HG03025 (cell line): Measurements from ENCODE around the gene WNT10A.

ENCODE experiments used
- ATAC-seq: cut with Tn5 transposase; IDR thresholded peaks from one replicate; pipeline ENCODE4 v1.9.1; 2021; ENCODE audit warnings: mild to moderate bottlenecking, moderate library complexity; ENCODE audit not compliant: unreplicated experiment, low FRiP score

The WNT10A gene

DNA sequence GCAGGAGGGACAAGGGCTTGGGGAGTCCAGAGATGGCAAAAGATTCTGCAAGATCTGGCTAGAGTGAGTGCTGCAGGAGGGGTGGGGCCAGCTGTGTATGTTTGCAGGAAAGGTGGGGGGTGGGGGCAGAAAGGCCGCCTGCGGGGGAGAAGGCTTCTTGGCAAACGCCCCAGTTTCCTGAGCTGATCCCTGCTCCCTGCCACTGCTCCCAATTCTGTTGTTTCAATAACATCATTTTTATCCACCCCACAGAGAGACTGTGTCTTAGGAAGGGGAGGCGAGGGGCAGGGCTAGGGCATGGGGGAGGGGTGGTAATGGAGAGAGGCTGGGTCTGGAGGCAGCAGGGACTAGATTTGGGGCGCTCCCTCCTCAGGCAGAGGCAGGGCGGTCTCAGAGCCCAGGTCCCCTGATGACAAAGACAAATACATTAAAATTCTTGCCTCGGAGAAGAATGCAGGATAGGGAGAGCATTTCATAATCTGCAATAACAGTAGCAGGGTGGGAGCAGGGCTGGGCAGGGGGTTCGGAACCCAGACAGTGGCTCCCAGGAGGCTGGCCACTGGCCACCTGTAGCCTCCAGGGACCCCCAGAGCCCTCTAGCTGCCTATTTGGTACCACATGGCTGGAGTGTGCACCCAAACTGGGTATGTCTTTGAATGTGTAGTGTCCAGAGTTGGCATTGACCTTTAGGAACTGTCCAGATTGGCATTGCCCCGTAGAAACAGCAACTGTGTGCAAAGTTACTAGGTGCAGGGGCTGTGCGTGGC lies 23.1 kb upstream of the WNT10A start:
- ATAC-seq: no peak

DNA sequence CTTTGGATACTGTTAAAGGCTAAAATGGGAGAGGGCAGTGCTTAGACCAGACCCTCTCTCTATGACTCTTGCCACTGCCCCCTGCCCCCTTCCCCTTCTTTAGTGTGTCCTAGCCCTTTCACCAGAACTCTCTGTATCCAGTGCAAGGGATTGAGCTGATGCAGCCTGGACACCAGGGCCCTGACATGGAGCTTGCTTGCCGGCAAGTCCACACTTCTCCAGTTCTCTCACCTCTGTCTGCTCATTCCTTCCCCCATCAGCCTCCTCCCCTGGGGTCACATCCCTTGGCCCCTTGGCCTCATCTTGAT lies 22.6 kb upstream of the WNT10A start:
- ATAC-seq: no peak

DNA sequence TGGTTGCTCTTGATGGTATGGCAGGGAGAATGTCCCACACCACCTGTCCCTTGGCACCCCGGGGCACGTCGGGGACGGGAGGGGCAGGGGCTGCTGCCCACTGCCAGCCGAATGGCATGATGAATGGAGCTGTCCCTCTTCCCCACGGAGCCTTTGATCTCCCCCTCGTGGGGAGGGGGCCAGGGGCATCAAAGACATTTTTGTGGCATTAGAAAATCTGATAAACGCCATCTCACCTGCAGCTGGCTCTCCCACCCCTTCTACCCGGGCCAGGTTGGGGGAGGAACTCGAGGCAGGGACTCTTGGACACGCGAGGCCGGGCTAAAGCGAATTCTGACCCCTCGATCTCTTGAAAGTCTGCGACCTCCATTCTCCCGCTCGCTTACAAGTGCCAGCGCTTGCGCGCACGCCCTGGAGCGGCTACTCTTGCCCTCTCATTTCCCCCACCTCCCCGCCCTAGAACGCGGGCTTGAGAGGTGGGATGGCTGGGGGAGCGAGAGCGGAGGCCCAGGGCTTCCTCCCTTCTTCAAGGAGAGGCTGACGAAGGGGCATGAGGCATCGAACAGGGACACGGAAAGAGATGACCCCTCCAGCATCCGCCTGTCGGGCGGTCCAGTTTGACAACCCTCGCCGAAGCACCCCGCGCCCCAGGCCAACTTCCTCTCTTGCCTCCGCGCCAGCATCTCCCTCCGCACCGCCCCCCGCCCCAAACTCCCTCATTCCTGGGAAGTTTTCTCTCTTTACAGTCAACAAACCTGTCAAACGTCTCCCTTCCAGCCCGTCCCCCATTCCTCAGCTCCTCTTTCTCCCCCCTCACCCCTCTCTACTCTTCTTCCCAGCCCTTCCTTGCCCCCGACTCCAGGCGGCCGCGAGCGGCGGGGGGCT lies 21.7 kb upstream of the WNT10A start:
- no peak for ATAC-seq

DNA sequence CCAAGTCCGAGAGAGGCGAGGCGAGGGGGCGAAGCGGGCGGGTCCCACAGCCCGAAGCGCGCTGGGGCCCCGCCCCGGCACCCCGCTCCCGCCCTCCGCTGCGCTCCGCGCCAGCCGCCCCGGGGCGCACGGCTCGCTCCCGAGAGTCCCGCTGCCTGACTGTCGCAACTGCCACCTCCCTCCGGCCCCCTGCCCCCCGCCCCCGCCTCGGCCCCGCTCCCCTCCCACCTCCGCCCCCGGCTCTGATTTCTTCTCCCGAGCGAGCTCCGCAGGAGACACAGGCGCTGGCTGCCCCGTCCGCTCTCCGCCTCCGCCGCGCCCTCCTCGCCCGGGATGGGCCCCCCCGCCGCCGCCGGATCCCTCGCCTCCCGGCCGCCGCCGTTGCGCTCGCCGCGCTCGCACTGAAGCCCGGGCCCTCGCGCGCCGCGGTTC lies 21.1 kb upstream of the WNT10A start, which contains the start of gene WNT6:
TSS of gene WNT6 (plus strand) at position 250 of the 432 bp plus-strand sequence. CDS start 233 bp downstream, outside the sequence.
- ATAC-seq: no peak

DNA sequence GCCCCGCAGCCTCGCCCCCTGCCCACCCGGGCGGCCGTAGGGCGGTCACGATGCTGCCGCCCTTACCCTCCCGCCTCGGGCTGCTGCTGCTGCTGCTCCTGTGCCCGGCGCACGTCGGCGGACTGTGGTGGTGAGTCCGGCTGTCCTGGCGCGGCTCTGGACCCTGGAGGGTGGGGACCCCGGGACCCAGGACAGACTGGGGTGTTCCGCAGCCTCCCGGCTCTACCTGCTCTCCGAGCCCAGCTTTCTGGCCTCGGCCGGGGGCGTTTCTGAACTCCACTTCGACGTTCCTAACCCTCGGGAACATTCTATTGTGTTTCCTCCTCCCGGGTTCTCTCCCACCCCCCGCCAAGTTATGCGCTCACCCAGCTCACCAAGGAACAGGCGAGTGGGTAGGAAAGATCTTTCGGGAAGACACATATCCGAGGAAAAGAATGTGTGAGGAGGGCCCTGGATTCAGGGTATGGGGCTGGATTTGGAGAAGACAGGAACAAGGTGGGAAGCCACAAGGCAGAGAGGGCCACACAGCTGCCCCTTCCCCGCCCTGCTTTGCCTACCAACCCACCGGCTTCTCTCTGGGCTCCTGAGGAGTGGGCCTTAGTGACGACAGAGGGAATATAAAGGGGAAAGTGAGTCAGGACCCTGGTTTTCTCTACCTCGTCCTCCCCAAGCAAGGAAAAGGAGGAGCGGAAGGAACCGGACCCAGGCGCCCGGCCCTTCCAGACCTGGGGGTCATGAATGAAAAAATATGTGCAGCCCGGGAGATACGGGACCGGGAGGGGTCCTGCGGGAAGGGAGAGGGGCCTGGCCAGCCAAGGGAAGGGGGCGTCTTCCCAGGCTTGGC lies 20.4 kb upstream of the WNT10A start:
- no peak for ATAC-seq

DNA sequence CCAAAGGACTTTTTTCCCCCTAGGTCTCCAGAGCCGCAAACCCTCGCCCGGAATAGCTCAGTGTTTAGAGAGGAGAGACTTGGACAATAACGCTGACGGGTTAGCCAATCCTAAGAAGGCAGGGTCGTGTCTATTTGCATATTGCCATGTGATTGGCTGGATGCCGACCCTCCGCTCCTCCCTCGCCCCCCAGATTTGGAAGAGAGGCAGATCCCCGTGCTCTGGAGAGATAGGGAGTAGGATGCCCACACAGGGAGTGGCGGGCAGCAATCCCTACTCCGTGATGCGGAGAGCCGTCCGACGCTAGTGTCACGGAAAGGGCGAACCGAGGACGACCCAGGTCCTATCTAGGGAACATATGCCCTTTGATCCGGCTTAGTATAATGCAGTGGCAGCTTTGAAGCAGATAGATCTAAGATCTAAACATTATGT lies 19.7 kb upstream of the WNT10A start:
- ATAC-seq: no peak

DNA sequence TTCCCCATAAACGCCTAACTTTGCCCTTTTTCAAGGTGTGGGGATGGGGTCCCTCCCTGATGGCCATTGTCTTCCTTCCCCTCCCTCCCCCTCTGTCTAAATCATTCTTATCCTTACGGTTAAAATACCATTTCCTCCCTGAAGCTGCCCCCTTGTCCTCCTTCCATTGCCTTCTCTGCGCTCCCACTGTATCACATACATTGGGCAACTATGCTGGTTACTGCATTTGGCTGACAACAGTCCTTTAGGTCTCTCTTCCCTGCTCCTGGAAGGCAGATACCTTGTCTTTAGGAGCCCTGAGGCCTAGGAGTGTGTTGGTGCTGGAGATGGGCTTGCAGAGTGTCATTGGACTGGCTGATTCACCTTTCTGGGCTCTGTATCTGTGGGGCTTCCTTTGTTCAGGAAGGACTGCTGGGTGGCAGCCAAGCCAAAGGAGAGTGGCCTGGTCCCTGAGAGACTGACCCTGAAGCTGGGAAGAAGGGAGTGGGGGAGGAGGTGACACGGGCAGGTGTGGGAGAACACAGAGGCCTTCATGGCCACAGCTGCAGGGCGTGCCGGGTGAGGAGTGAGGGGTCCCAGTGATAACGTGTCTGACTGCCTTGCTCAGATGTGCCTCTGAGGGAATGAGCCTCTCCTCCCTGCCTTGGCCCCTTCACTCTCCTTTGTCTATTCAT lies 18.9 kb upstream of the WNT10A start:
- no peak for ATAC-seq

DNA sequence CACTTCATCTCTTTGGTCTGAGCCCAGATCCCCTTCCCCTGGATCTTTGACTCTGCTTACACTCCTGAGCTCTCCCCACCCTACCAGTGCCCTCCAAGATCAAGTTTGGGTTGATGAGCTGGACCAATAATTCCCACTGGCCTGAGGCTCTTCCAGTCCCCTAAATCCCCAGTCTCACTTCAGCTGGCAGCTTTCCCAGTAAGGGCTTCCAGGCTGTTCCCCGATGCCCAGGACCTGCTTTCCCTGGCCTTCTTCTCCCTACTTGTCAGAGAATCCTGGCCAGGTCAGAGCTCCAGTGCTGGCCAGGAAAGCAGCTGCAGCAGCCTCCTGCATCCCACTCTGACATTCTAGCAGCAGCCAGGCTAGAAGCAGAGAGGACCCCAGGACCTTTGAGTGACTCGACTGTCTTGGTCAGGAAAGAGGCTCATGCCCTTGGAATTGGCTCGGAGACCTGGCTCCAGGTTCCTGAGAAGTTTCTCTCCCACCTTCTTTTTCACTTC lies 17.6 kb upstream of the WNT10A start:
- ATAC-seq: no peak

DNA sequence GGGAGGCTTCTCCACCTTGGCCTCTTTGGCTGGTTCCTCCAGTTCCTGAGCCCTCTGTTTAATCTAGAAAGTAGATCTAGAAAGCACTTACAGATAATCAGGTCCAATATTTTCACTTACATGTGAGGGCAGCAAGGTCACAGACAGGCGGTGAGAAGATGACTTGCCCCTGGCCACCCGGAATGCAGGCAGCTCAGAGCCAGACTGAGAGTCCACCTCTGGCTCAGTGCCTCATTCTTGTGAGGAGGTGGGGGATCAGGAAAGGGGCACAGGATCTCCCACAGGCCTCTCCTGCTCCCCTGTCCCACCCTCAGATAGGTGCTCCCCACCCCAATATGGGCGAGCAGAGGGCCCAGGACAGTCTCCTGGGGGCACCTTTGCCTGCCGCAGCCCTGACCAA lies 15.3 kb upstream of the WNT10A start:
- no peak for ATAC-seq

DNA sequence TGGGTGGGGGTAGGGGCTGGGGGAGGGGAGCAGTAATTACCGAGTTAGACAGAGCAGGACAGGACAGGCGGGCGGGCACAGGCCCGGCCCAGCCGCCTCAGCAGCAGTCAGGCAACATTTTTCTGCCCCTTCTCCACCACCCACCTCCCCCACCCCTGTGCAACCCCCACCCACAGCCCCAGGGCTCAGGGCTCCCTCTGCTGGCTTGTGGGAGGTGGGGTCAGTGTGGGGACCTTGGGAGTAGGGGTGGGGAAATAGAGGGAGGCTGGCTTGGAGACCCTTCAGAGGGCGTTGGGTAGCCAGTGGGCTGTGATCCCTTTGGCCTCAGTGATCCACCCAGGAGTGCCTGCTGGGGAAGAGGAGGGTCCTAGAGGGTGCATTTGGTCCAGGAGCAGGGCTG lies 14.7 kb upstream of the WNT10A start:
- ATAC-seq: no peak

DNA sequence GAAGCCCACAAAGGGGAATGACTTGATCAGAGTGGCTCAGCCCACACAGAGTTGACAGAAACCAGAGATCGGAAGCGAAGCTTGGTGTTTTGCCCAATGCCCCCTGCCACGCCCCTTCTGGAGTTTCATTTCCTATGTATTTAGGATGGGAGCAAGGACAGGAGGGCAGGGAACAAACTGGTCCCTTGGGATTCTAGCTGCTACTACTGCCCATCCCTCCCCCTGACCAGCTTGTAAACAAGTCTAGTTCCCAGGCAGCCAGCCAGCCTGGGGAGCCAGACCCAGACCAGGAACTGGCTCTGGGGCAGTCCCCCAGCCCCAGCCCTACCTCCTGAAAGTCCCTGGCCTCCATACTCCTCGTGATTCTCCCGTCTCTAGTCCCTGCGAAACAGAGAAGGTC lies 12.8 kb upstream of the WNT10A start:
- no peak for ATAC-seq

DNA sequence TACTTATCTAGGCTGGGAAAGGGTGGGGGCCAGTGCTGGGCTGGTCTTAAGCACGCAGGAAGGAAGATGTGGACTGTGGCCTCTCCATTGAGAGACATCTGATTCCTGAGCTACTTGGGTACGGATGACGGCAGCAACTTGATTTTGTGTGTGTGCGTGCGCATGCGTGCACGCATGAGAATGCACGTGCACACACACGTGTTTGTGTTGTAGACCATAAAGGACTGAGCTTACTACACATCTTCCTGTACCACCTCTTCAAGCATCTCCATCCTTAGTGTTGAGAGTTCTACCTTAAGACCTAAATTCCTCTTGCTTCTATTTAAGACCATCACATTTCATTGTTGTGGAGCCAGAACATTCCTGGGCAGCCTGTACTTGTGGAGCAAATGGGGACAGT lies 11.6 kb upstream of the WNT10A start:
- no peak for ATAC-seq

DNA sequence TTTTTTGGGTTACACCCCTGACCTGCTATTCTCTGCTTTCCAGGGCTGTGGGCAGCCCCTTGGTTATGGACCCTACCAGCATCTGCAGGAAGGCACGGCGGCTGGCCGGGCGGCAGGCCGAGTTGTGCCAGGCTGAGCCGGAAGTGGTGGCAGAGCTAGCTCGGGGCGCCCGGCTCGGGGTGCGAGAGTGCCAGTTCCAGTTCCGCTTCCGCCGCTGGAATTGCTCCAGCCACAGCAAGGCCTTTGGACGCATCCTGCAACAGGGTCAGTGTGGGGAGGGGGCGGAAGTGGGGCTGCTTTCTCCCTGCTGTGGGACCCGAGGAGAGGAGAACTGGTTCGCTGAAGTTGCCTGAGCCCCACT lies 9.7 kb upstream of the WNT10A start:
- ATAC-seq: no peak

DNA sequence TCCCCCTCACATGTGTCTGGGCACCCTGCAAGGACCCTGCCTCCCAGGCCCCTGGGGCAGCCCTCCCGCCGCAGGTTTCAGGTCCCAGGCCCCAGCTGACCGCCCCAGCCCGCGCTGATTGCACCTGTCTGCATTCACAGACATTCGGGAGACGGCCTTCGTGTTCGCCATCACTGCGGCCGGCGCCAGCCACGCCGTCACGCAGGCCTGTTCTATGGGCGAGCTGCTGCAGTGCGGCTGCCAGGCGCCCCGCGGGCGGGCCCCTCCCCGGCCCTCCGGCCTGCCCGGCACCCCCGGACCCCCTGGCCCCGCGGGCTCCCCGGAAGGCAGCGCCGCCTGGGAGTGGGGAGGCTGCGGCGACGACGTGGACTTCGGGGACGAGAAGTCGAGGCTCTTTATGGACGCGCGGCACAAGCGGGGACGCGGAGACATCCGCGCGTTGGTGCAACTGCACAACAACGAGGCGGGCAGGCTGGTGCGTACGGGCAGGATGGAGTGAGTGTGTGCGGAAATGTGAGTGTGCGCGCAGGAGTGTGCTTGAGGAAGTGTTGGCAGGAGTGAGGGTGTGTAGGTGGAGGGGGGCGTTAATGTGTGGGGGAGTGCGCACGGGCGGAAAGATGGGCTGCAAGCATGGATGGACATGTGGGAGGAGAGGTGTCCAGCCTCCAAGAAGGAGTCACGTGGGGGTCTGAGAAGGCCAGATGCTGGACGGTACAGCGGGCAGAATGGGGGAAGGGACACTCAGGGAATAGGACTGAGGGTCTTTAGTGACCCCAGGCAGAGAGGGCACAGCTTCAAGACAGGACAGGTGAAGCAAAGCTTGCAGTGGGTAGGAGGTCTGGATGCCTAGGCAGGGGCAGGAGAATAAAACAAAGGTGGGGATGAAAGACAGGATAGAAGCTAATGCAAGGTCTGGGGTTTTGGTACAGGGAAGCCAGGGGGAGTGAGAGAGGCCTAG lies 9.0 kb upstream of the WNT10A start:
- no peak for ATAC-seq

DNA sequence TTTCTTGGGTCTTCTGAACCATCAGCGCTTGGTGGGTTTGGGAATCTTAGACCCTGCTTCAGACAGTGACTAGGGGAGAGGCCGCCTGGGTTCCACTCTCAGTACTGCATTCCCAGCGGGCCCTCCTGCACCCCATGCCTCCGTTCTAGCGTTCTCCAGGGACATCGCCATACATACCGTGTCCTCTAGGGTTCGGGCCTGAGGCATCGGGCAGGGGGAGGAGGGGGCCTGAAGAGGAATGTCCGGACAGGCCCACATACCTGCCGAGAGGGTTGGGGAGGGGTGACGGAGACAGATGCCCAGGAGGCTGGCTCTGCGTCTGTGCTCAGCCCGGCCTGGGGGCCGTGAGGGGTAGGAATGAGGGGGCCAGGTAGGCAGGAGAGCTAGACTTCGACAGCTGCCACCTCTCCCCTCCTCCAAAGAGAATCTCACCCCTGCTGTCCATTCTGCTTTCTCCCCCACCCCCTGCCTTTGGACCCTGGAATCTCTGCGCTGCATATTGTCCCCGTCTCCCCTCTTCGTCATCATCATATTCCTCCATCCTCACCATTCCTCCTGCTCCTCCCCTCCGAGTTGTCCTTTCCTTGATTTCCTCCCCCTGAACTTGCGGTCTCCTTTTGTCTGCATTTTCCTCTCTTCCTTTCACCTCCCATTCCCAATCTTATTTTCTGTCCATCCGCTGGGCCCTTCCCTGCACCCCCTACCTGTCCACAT lies 7.8 kb upstream of the WNT10A start:
- no peak for ATAC-seq

DNA sequence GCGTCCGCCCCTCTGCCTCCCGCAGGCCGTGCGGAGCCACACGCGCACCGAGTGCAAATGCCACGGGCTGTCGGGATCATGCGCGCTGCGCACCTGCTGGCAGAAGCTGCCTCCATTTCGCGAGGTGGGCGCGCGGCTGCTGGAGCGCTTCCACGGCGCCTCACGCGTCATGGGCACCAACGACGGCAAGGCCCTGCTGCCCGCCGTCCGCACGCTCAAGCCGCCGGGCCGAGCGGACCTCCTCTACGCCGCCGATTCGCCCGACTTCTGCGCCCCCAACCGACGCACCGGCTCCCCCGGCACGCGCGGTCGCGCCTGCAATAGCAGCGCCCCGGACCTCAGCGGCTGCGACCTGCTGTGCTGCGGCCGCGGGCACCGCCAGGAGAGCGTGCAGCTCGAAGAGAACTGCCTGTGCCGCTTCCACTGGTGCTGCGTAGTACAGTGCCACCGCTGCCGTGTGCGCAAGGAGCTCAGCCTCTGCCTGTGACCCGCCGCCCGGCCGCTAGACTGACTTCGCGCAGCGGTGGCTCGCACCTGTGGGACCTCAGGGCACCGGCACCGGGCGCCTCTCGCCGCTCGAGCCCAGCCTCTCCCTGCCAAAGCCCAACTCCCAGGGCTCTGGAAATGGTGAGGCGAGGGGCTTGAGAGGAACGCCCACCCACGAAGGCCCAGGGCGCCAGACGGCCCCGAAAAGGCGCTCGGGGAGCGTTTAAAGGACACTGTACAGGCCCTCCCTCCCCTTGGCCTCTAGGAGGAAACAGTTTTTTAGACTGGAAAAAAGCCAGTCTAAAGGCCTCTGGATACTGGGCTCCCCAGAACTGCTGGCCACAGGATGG lies 7.1 kb upstream of the WNT10A start:
- no peak for ATAC-seq

DNA sequence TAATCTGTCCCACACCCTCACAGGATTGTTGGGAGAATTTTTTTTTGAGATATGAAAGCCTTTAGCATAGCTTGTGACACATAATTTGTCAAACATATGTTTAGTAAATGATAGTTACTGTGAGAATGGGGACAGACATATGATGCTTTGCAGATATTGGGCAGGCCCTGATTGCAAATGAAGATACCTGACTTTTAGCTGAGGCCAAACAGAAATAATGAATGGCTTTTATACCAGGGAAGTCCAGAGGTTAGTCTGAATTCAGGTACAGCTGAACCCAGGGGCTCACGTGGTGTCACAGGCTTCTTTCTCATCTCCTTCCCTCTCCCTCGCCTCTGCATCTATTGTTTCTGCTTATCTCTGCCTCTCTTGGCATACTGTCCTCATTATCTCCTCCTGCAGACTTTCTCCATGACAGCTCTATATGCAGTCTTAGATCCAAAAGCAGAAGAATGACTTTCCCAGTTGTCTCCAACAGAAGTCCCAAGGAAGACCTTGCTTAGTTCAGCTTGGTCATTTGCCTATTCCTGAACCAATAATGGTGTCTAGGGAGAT lies 4.9 kb upstream of the WNT10A start:
- no peak for ATAC-seq
